ENCODE results near the gene SIGLEC10. TPM values are rescaled to one million over a fixed set of nuclear protein-coding genes. Genes with fewer than 3 reads are reported as not detected.
A peak's percentile ranks its signal among the peaks of the same experiment; 100 is the strongest.

SIGLEC10 gene
- total RNA-seq, 1 donor from 2014 or later: 50.3 TPM

GRCh38 chr19:51367565-51368365 lies 49.7 kb downstream of the SIGLEC10 start:
- Mint-ChIP-seq H3K4me1 (peaks cover 36% of the 10 kb centered on the region), H3K27me3 (no peaks in the 10 kb centered on the region), H3K9me3 (no peaks in the 10 kb centered on the region), H3K4me3 (peak overlapping the region; percentile 98), H3K27ac (peak overlapping the region; percentile 96), H3K36me3 (ENCODE audit: low read depth) (peaks cover 12% of the 10 kb centered on the region)
- DNase-seq (peak; percentile 99), ATAC-seq (ENCODE audit: low read depth) (peak; percentile 84)
- TF ChIP-seq CTCF (IDR thresholded peaks at IDR 0.05): no peak
- CTCF ChIA-PET: interaction anchor here (0.8 to 1.5 kb wide), 3 partner anchors 28 to 289 kb away, joined by 3 to 6 read pairs (median 4); partner anchors contain the start of gene SIGLEC10
- POLR2A ChIA-PET: interaction anchor here (0.6 to 3.7 kb wide), 14 partner anchors 10 to 335 kb away, joined by 3 to 35 read pairs (median 3); partner anchors contain the start of genes C19orf84 and SIGLEC10
- intact Hi-C loops (cut with micrococcal nuclease): loop anchor here (1.0 to 10.0 kb wide), 6 partner anchors 23 to 563 kb away; partner anchors contain the start of gene SIGLEC10

GRCh38 chr19:51367255-51367564 lies 50.2 kb downstream of the SIGLEC10 start:
- H3K27ac Mint-ChIP-seq: peak overlapping the region; percentile 96
- TF ChIP-seq CTCF (IDR thresholded peaks at IDR 0.05): no peak
- H3K27me3 Mint-ChIP-seq: no peaks in the 10 kb centered on the region
- H3K4me1 Mint-ChIP-seq: peaks cover 36% of the 10 kb centered on the region
- ChIA-PET CTCF (interaction anchor here (1.2 to 1.5 kb wide), 2 partner anchors 29 to 50 kb away, joined by 3 to 6 read pairs; partner anchors contain the start of gene SIGLEC10), POLR2A (interaction anchor here (1.0 to 3.7 kb wide), 11 partner anchors 11 to 335 kb away, joined by 3 to 35 read pairs (median 3); partner anchors contain the start of gene SIGLEC10)
- intact Hi-C loops (cut with micrococcal nuclease): loop anchor here (1.0 to 10.0 kb wide), 6 partner anchors 23 to 562 kb away; partner anchors contain the start of gene SIGLEC10
- DNase-seq (peak; percentile 60), ATAC-seq (ENCODE audit: low read depth) (no peak)
- peaks cover 12% of the 10 kb centered on the region for H3K36me3 Mint-ChIP-seq (ENCODE audit: low read depth)
- no peaks in the 10 kb centered on the region for H3K9me3 Mint-ChIP-seq
- H3K4me3 Mint-ChIP-seq: peak overlapping the region; percentile 98

- CTCF ChIA-PET: interaction anchor here (1.5 to 1.7 kb wide), 3 partner anchors 22 to 51 kb away, joined by 5 to 7 read pairs (median 6); partner anchors contain the start of gene SIGLEC10
- Mint-ChIP-seq H3K27ac (peak overlapping the region; percentile 96), H3K9me3 (no peaks in the 10 kb centered on the region), H3K4me3 (peak overlapping the region; percentile 98), H3K4me1 (peaks cover 37% of the 10 kb centered on the region), H3K27me3 (no peaks in the 10 kb centered on the region), H3K36me3 (ENCODE audit: low read depth) (peaks cover 12% of the 10 kb centered on the region)
- DNase-seq (peak; percentile 80), ATAC-seq (ENCODE audit: low read depth) (peak; percentile 53)
- intact Hi-C loops (cut with micrococcal nuclease): loop anchor here (1.0 to 10.0 kb wide), 6 partner anchors 22 to 562 kb away; partner anchors contain the start of gene SIGLEC10
- no peak for TF ChIP-seq CTCF (IDR thresholded peaks at IDR 0.05)
- POLR2A ChIA-PET: interaction anchor here (0.6 to 3.7 kb wide), 14 partner anchors 11 to 336 kb away, joined by 3 to 35 read pairs (median 4); partner anchors contain the start of gene SIGLEC10
Observed at GRCh38 chr19:51366389-51367254, 50.8 kb downstream of the SIGLEC10 start.

- Mint-ChIP-seq H3K9me3 (no peaks in the 10 kb centered on the region), H3K27me3 (no peaks in the 10 kb centered on the region), H3K27ac (peak within 1 kb of the TSS; percentile 96), H3K4me3 (peak within 1 kb of the TSS; percentile 98), H3K36me3 (ENCODE audit: low read depth) (peaks cover 12% of the 10 kb centered on the region), H3K4me1 (peaks cover 37% of the 10 kb centered on the region)
- TF ChIP-seq CTCF (IDR thresholded peaks at IDR 0.05): no peak
- ChIA-PET CTCF (interaction anchor here (1.6 to 1.7 kb wide), 2 partner anchors 22 to 26 kb away, joined by 5 to 7 read pairs; no protein-coding TSS in a partner anchor), POLR2A (interaction anchor here (0.6 to 3.7 kb wide), 6 partner anchors 21 to 67 kb away, joined by 3 to 35 read pairs (median 7); partner anchors contain the start of gene SIGLEC10)
- ATAC-seq (ENCODE audit: low read depth) (no peak), DNase-seq (no peak)
- intact Hi-C loops (cut with micrococcal nuclease): loop anchor here (10.0 kb wide), 1 partner anchor 561 kb away; no protein-coding TSS in a partner anchor
Observed at GRCh38 chr19:51365965-51366388, 51.5 kb downstream of the SIGLEC10 start, which contains the start of gene ETFB. Gene ETFB, minus strand, starts transcription at chr19:51366388. Its CDS starts 62 bp downstream, at chr19:51366326.
